ENCODE results near the gene GFRA4.

- TF ChIP-seq RFX5 (IDR thresholded peaks at IDR 0.05; ENCODE audit: low read length) (no peak), TAF1 (IDR thresholded peaks at IDR 0.05; ENCODE audit: borderline replicate concordance, low read depth, low read length) (no peak), POLR2AphosphoS5 (IDR thresholded peaks at IDR 0.05; ENCODE audit: low read depth, low read length) (no peak), CTCF (IDR thresholded peaks at IDR 0.05) (no peak), ZBTB33 (IDR thresholded peaks at IDR 0.05; ENCODE audit: borderline replicate concordance, low read depth) (no peak)
Measured at GRCh38 chr20:3661060-3661813, 2.0 kb downstream of the GFRA4 start.
